Stimulated activated CD4-positive, alpha-beta T cell treated with anti-CD3 and anti-CD28 coated beads, Interleukin-2, amount 100 ng/mL, for 4 hours (primary cell): ENCODE data around the gene PABPN1.
A peak's percentile ranks its signal among the peaks of the same experiment; 100 is the strongest.
"Not testable (repeated sequence)": the region's sequence is repeated elsewhere in the genome, so short reads cannot be mapped to it uniquely, and the experiment has no call there.

Experiments used
- DNase-seq: peaks from one replicate; pipeline ENCODE4 v3.0.0-alpha.2; 2020; ENCODE audit warnings: low read depth

Gene PABPN1

GRCh38 chr14:23320584-23321571, at the start of gene PABPN1:
Gene PABPN1, plus strand, starts transcription at chr14:23321457. Its CDS starts 13 bp downstream, at chr14:23321470.
- peak; percentile 96 for DNase-seq

GRCh38 chr14:23275412-23275811, 45.8 kb upstream of the PABPN1 start:
- DNase-seq = no peak

GRCh38 chr14:23277189-23277588, 44.1 kb upstream of the PABPN1 start:
- no peak for DNase-seq

GRCh38 chr14:23277928-23278327, 43.3 kb upstream of the PABPN1 start:
- DNase-seq = not testable (repeated sequence)

GRCh38 chr14:23281247-23281646, 40.0 kb upstream of the PABPN1 start:
- DNase-seq = no peak

GRCh38 chr14:23284654-23285529, 36.4 kb upstream of the PABPN1 start:
- no peak for DNase-seq

GRCh38 chr14:23285530-23286019, 35.7 kb upstream of the PABPN1 start:
- no peak for DNase-seq

- DNase-seq = peak; percentile 95
Observed at GRCh38 chr14:23286020-23286901, 35.0 kb upstream of the PABPN1 start, which contains the start of gene HOMEZ. Gene HOMEZ, minus strand, starts transcription at chr14:23286132. Its CDS starts 180 bp downstream, at chr14:23285952.

GRCh38 chr14:23286902-23287479, 34.3 kb upstream of the PABPN1 start:
- no peak for DNase-seq

GRCh38 chr14:23294734-23295561, 26.3 kb upstream of the PABPN1 start:
- DNase-seq = peak; percentile 37

- DNase-seq = no peak
Observed at GRCh38 chr14:23296012-23296777, 25.1 kb upstream of the PABPN1 start.

GRCh38 chr14:23297096-23297495, 24.2 kb upstream of the PABPN1 start:
- DNase-seq = no peak

- no peak for DNase-seq
Observed at GRCh38 chr14:23297611-23298277, 23.5 kb upstream of the PABPN1 start.

GRCh38 chr14:23299211-23299957, 21.9 kb upstream of the PABPN1 start:
- DNase-seq = no peak

- no peak for DNase-seq
Observed at GRCh38 chr14:23299986-23300686, 21.1 kb upstream of the PABPN1 start.

GRCh38 chr14:23300687-23301223, 20.5 kb upstream of the PABPN1 start:
- DNase-seq = no peak
